Coronary artery (tissue), 2 donors: ENCODE results near the gene NUP214.
A peak's percentile ranks its signal among the peaks of the same experiment; 100 is the strongest.
"Not testable (repeated sequence)": the region's sequence is repeated elsewhere in the genome, so short reads cannot be mapped to it uniquely, and the experiment has no call there.

ENCODE experiments used
- DNase-seq: peaks from one replicate; pipeline ENCODE4 v3.0.0-alpha.2; 2017; ENCODE audit warnings: low spot score
- H3K27ac ChIP-seq, 2 donors: fragments of 200-600 bp; sonication (generic); one replicate each; pipeline ENCODE4 v1.5.1; 2016 to 2019
- H3K4me3 ChIP-seq: fragments of 200-600 bp; sonication (generic); 2 replicates; pipeline ENCODE4 v1.5.1; 2016; ENCODE audit warnings: mild to moderate bottlenecking, moderate library complexity
- TF ChIP-seq, protein P1 (sequence below): fragments of 200-600 bp; sonication (generic); IDR thresholded peaks from one replicate; pipeline ENCODE4 v1.5.1; 2019; ENCODE audit warnings: antibody characterized with exemption

Gene NUP214

DNA sequence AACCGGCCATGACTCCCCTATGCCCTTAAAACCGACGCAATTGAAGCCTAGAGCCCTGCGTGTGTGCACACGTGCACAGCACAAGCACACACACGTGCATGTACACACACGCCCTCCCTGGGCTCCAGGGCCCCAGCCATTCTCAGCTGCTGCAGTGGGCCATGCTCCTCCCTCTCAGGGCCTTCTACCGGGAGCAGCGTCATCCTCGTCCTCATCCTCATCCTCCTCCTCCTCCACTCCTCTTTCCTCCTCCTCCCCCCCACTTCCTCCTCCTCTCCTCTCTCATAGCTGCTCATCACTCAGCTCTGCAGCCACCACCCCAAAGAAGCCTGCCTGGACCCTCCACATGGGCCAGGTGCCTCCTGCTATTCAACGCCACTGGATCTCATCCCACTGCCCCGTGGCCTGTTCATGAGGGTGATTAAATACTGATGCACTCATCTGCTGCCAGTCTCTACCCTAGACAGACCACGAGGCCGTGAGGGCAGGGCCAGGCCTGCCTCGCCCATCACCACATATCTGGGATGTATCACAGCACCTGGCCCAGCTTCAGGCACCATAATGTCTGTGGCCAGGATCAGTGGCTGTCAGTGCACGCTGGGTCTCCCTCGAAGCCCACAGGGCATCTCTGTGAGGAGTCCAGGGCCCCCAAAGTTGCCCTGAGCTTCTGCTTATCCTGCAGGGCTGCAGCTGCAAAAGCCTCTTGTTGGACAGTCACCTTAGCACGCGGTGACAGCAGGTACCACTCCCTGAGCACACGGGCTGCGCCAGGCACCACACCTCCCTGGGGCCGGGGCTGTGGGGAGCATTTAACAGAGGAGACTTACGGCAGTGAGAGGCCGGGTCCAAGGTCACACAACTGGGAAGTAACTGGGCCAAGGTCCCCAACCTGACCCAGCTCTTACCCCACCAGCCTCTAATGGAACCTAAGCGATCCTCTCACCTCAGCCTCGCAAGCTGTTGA, 141.2 kb downstream of the NUP214 start:
- H3K27ac ChIP-seq, result no peak overlapping the region
- DNase-seq, result no peak
- TF ChIP-seq, protein P1, sequence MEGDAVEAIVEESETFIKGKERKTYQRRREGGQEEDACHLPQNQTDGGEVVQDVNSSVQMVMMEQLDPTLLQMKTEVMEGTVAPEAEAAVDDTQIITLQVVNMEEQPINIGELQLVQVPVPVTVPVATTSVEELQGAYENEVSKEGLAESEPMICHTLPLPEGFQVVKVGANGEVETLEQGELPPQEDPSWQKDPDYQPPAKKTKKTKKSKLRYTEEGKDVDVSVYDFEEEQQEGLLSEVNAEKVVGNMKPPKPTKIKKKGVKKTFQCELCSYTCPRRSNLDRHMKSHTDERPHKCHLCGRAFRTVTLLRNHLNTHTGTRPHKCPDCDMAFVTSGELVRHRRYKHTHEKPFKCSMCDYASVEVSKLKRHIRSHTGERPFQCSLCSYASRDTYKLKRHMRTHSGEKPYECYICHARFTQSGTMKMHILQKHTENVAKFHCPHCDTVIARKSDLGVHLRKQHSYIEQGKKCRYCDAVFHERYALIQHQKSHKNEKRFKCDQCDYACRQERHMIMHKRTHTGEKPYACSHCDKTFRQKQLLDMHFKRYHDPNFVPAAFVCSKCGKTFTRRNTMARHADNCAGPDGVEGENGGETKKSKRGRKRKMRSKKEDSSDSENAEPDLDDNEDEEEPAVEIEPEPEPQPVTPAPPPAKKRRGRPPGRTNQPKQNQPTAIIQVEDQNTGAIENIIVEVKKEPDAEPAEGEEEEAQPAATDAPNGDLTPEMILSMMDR, result no peak

DNA sequence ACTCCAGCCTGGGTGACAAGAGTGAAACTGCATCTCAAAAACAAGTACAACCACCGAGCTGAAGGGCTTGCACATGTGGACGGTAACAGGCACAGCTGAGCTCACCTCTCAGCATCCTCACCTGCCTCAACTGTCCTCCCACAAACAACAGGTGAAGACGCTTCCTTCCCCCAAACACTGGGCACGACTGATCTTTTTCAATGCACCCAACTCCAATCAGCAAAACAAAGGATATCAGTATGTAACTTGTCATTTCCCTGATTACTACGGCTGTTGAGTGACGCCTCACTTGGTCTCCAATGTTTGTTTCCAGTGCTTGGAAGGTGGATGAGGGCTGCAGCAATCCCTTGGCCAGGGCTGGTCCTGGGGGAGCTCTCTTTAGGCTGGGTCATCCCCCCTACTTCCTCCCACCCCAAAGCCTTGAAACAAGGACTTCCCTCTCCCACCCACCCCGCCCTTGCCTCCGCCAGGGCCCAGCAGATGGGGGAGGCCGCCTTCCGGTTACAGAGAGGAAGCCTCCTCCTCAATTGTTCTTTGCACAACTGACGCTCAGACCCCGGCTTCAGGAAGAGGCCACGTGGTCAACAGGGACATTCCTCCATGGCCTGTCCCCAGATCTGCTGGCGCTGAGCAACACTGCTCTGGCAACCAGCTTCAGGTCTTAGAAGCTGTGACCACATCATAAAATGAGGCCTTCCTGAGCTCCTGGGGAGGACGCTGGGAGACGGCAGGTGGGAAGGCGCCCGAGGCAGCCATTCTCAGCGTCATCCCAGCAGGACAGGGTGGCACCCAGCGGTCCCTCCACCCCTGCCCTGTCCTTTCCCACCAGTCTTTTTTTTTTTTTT, 145.0 kb downstream of the NUP214 start:
- peak overlapping the region; percentile 27 for H3K4me3 ChIP-seq
- peak overlapping the region in 1 of 2 donors; percentile 64 for H3K27ac ChIP-seq
- no peak for DNase-seq
- TF ChIP-seq, protein P1, result no peak

More for the DNA sequence above, 141.2 kb downstream of the NUP214 start:
- H3K4me3 ChIP-seq, result no peak overlapping the region

DNA sequence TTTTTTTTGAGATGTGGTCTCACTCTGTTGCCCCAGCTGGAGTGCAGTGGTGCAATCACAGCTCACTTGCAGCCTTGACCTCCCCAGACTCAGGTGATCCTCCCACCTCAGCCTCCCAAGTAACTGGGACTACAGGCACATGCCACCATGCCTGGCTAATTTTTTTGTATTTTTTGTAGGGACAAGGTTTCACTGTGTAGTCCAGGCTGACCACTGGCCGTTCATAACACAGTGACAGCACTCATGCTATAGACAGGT, 145.6 kb downstream of the NUP214 start:
- H3K4me3 ChIP-seq, DNase-seq: not testable (repeated sequence)
- H3K27ac ChIP-seq, result peak overlapping the region in 1 of 2 donors; percentile 75

DNA sequence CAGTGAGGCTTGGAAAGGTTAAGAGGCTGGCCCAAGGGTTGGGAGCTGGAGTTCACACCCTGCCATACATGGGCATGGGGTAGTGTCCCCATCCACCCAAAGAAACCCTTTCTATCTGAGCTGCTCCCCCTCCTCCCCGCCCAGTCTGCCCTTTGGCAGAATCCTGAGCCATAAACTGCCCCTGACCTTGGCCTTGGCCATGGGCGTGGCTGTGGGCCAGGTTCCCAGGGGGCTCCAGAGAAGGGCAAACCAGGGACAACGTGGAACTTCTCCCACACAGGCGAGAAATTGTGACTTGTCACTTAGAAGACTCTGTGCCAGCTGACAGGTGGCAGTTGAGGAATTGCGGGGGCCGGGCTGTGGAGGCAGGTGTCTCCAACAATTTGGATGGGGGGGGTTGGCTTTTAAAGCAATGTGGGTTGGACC, 146.1 kb downstream of the NUP214 start:
- TF ChIP-seq, protein P1, result no peak
- no peak for DNase-seq
- H3K4me3 ChIP-seq, result no peak overlapping the region
- H3K27ac ChIP-seq, result peak overlapping the region in 1 of 2 donors; percentile 75

DNA sequence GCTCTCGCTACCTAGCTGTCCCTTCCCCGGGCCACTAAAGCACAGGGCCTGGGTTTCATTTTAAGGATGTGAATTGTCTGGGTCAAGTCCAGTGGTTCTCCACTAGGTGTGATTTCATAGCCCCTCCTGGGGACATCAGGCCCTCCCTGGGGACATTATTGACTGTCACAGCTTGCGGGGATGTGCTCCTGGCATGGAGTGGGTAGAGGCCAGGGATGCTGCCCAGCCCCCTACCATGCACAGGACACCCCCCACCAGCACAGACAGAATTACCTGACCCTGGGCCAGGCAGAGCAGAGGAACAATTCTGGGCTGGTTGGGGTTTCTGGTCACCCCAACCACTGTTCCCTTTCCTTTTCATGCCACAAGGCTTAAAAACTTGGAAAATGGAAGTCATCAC, 146.8 kb downstream of the NUP214 start:
- DNase-seq, result no peak
- TF ChIP-seq, protein P1, result no peak
- Histone ChIP-seq H3K27ac (peak overlapping the region in 1 of 2 donors; percentile 40), H3K4me3 (no peak overlapping the region)

DNA sequence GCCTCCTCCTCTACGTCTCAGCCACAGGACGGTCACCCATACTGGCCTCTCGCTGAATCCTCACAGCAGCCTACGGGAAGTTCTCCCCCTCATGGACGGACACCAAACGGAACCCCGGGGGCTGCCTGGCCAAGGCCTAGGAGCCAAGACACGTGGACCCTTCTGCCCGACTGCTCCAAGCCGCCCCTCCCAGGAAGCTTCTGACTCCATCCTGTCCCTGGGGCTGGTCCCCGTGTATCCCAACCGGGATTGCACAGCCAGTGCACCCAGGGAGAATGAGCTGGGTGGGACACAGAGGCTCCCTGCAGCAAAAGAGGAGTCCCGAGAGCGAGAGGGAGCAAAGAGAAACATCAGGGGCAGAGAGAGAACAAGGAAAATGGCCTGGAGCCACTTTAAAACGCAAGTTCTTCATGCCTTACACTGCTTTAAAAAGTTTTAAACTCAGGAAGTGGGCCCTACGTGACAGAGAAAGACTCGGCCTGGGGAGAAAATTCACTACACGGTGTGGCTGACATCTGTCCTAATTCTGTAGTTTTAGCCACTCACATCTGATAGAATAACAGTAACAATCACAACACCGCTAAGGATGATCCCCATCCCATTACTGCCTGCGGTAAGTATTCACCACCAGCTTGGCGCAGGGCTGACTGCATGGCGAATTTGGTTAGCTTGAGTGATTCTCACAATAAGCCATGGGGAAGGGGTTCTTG, 147.9 kb downstream of the NUP214 start:
- Histone ChIP-seq H3K4me3 (peak overlapping the region; percentile 86), H3K27ac (peak overlapping the region; percentile 23 to 78)
- TF ChIP-seq, protein P1, result no peak
- DNase-seq, result no peak
